IMR-90 (cell line): ENCODE measurements around the gene COX6A2. TPM values are rescaled to one million over a fixed set of nuclear protein-coding genes. Genes with fewer than 3 reads are reported as not detected.

Source experiments
- ATAC-seq: fragments of 200-7000 bp; cut with Tn5 transposase; 2 replicates; pipeline ENCODE4 v1.9.1; 2020; ENCODE audit warnings: low read depth, mild to moderate bottlenecking, moderate library complexity
- BruUV-seq: library from RNA; stranded (reverse); fragments of 400-500 nt; replicated peaks from 2 replicates; lab custom pipeline; 2021; lab: Mats Ljungman, UMichigan
- CTCF ChIA-PET: fragments of 300-600 bp; formaldehyde crosslinking; extraction: SDS; loops from one replicate; lab custom pipeline; 2021; ENCODE audit warnings: antibody characterized with exemption; lab: Yijun Ruan, JAX
- POLR2A ChIA-PET: fragments of 300-600 bp; sonication (Branson Sonifier 250); formaldehyde crosslinking; loops from one replicate; lab custom pipeline; 2022; ENCODE audit warnings: antibody characterized with exemption; ENCODE audit not compliant: unreplicated experiment; lab: Charles Lee
- DNase-seq: peaks from one replicate; pipeline ENCODE4 v3.0.0; 2013
- H2AFZ ChIP-seq: replicated peaks from 2 replicates; pipeline ENCODE3; 2013; ENCODE audit warnings: low read length, mild to moderate bottlenecking; ENCODE audit not compliant: poor library complexity
- H2AK5ac ChIP-seq: 2 replicates; pipeline ENCODE4 v1.6.1; 2013; ENCODE audit warnings: low read depth, low read length, inconsistent platforms
- H2AK9ac ChIP-seq: replicated peaks from 2 replicates; pipeline ENCODE3; 2013; ENCODE audit warnings: mild to moderate bottlenecking, low read depth, low read length, moderate library complexity; ENCODE audit not compliant: poor library complexity
- H2BK120ac ChIP-seq: 2 replicates; pipeline ENCODE4 v1.6.1; 2013; ENCODE audit warnings: low read depth, low read length, inconsistent platforms
- H2BK15ac ChIP-seq: 3 replicates; pipeline ENCODE4 v1.6.1; 2013; ENCODE audit warnings: low read depth, low read length, inconsistent platforms
- H2BK20ac ChIP-seq: 2 replicates; pipeline ENCODE4 v1.6.1; 2013; ENCODE audit warnings: low read depth, mild to moderate bottlenecking, inconsistent platforms, low read length, moderate library complexity
- H2BK5ac ChIP-seq: 2 replicates; pipeline ENCODE4 v1.6.1; 2013; ENCODE audit warnings: mild to moderate bottlenecking, low read depth, low read length, inconsistent platforms; ENCODE audit not compliant: poor library complexity, severe bottlenecking
- H3K14ac ChIP-seq: replicated peaks from 2 replicates; pipeline ENCODE4 v1.6.1; 2013; ENCODE audit warnings: low read depth, low read length, inconsistent platforms
- H3K18ac ChIP-seq: 2 replicates; pipeline ENCODE4 v1.6.1; 2013; ENCODE audit warnings: low read depth, low read length, control low read depth
- H3K23ac ChIP-seq: 2 replicates; pipeline ENCODE4 v1.6.1; 2013; ENCODE audit warnings: low read depth, low read length, inconsistent platforms
- H3K27ac ChIP-seq: 2 replicates; pipeline ENCODE4 v1.5.1; 2013; ENCODE audit warnings: mild to moderate bottlenecking, control low read depth, low read length; ENCODE audit not compliant: insufficient read depth
- H3K27me3 ChIP-seq: 2 replicates; pipeline ENCODE4 v1.6.1; 2013; ENCODE audit warnings: low read length; ENCODE audit not compliant: control insufficient read depth, insufficient read depth
- H3K36me3 ChIP-seq: 2 replicates; pipeline ENCODE4 v1.6.1; 2013; ENCODE audit warnings: low read length, mixed read lengths; ENCODE audit not compliant: control insufficient read depth, insufficient read depth
- H3K4ac ChIP-seq: 2 replicates; pipeline ENCODE4 v1.6.1; 2013; ENCODE audit warnings: low read depth, low read length, inconsistent platforms
- H3K4me1 ChIP-seq: 2 replicates; pipeline ENCODE4 v1.6.1; 2013; ENCODE audit warnings: low read length, mixed read lengths; ENCODE audit not compliant: control insufficient read depth, insufficient read depth
- H3K4me2 ChIP-seq: 2 replicates; pipeline ENCODE4 v1.6.1; 2013; ENCODE audit warnings: low read depth, mild to moderate bottlenecking, control low read depth, low read length, moderate library complexity
- H3K4me3 ChIP-seq: 2 replicates; pipeline ENCODE4 v1.5.1; 2013; ENCODE audit warnings: low read depth, mild to moderate bottlenecking, control low read depth, low read length, moderate library complexity; ENCODE audit not compliant: insufficient read depth
- H3K56ac ChIP-seq: 2 replicates; pipeline ENCODE4 v1.6.1; 2013; ENCODE audit warnings: low read length, inconsistent platforms; ENCODE audit not compliant: insufficient read depth; ENCODE audit errors: extremely low read depth
- H3K79me1 ChIP-seq, 2 experiments: 2 replicates each; pipeline ENCODE4 v1.6.1; 2013; ENCODE audit warnings: low read length in 2 of 2, inconsistent platforms in 1 of 2, low read depth in 1 of 2
- H3K9ac ChIP-seq: 2 replicates; pipeline ENCODE4 v1.6.1; 2013; ENCODE audit warnings: low read depth, low read length, control low read depth
- H3K9me1 ChIP-seq: 2 replicates; pipeline ENCODE4 v1.6.1; 2013; ENCODE audit warnings: low read length, inconsistent platforms; ENCODE audit not compliant: insufficient read depth
- H3K9me3 ChIP-seq: 2 replicates; pipeline ENCODE4 v1.6.1; 2013; ENCODE audit warnings: low read length; ENCODE audit not compliant: control insufficient read depth, insufficient read depth
- H4K20me1 ChIP-seq: 2 replicates; pipeline ENCODE4 v1.6.1; 2013; ENCODE audit warnings: low read length, inconsistent platforms; ENCODE audit not compliant: insufficient read depth
- H4K5ac ChIP-seq: 2 replicates; pipeline ENCODE4 v1.6.1; 2013; ENCODE audit warnings: mild to moderate bottlenecking, low read depth, low read length, control low read depth
- H4K8ac ChIP-seq, 2 experiments: 2 replicates each; pipeline ENCODE4 v1.6.1; 2013; ENCODE audit warnings: low read depth in 2 of 2, low read length in 2 of 2, control low read depth in 1 of 2, inconsistent platforms in 1 of 2
- H4K91ac ChIP-seq: 2 replicates; pipeline ENCODE4 v1.6.1; 2013; ENCODE audit warnings: low read depth, low read length, inconsistent platforms; ENCODE audit not compliant: insufficient read depth
- CHD1 ChIP-seq: IDR thresholded peaks from 2 replicates; pipeline ENCODE4 v1.6.1; 2012; ENCODE audit warnings: low read depth, low read length, improper control_type of control experiment
- FOS ChIP-seq: fragments of 150-350 bp; IDR thresholded peaks from 2 replicates; pipeline ENCODE4 v1.6.1; 2016; ENCODE audit warnings: low read depth, low read length
- MAZ ChIP-seq: IDR thresholded peaks from 2 replicates; pipeline ENCODE4 v1.6.1; 2012; ENCODE audit warnings: low read depth, mild to moderate bottlenecking, low read length, improper control_type of control experiment, moderate library complexity, borderline replicate concordance
- NFE2L2 ChIP-seq: fragments of 150-350 bp; IDR thresholded peaks from 2 replicates; pipeline ENCODE4 v1.6.1; 2016; ENCODE audit warnings: low read depth, mild to moderate bottlenecking, low read length
- POLR2A ChIP-seq: IDR thresholded peaks from 2 replicates; pipeline ENCODE4 v1.6.1; 2012; ENCODE audit warnings: mild to moderate bottlenecking, low read depth, low read length
- RAD21 ChIP-seq: IDR thresholded peaks from 2 replicates; pipeline ENCODE4 v1.6.1; 2012; ENCODE audit warnings: low read length, improper control_type of control experiment
- RCOR1 ChIP-seq: IDR thresholded peaks from 2 replicates; pipeline ENCODE4 v1.6.1; 2012; ENCODE audit warnings: mild to moderate bottlenecking, low read length, improper control_type of control experiment; ENCODE audit not compliant: insufficient replicate concordance
- RFX5 ChIP-seq: IDR thresholded peaks from 2 replicates; pipeline ENCODE4 v1.8.0; 2012; ENCODE audit warnings: low read depth, mild to moderate bottlenecking, low read length, moderate library complexity
- WGBS, 2 experiments: methylation state at CpG; one replicate each; pipeline versions ENCODE4 v1.1.5 to v1.1.7; 2013; ENCODE audit warnings: missing lambda C conversion rate in 2 of 2; ENCODE audit not compliant: insufficient read length in 1 of 2; ENCODE audit errors: extremely low coverage in 2 of 2; 5-methylcytosine and 5-hydroxymethylcytosine counted together
- dilution Hi-C: fragments of 300-500 bp; cut with HindIII; formaldehyde crosslinking; loops from one replicate; pipeline ENCODE4 v1.14.3; 2018; ENCODE audit warnings: low sequenced_read_pairs; ENCODE audit not compliant: unreplicated experiment
- in situ Hi-C: fragments of 300-500 bp; cut with MboI; formaldehyde crosslinking; loops from 3 replicates; pipeline ENCODE4 v1.14.3; 2019; ENCODE audit warnings: low sequenced_read_pairs, inconsistent platforms, mixed read lengths
- intact Hi-C: fragments of 100-400 bp; cut with micrococcal nuclease; formaldehyde crosslinking; loops from 2 replicates; pipeline ENCODE4 v1.10.0; 2022
- polyA plus RNA-seq, 3 experiments: library from polyadenylated mRNA; depleted of rRNA; stranded (reverse); fragments of >200 nt; gene quantifications; 2 replicates each; pipeline ENCODE4 v1.2.3, GENCODE V29; 2012; ENCODE audit warnings: low replicate concordance in 1 of 3
- total RNA-seq: library from RNA; depleted of rRNA; stranded (reverse); fragments of >200 nt; gene quantifications from 2 replicates; pipeline ENCODE4 v1.2.3, GENCODE V29; 2012
- TF ChIP-seq, protein P1 (sequence below): fragments of 150-350 bp; IDR thresholded peaks from 2 replicates; pipeline ENCODE4 v1.6.1; 2017; ENCODE audit warnings: mild to moderate bottlenecking, antibody characterized with exemption, low read length, low read depth
- TF ChIP-seq, protein P2 (sequence below): fragments of 150-350 bp; IDR thresholded peaks from 2 replicates; pipeline ENCODE4 v1.6.1; 2016; ENCODE audit warnings: low read depth, mild to moderate bottlenecking, low read length, moderate library complexity, borderline replicate concordance
- TF ChIP-seq, protein P3 (sequence below): conservative IDR thresholded peaks from 2 replicates; pipeline ENCODE4 v1.5.1; 2012; ENCODE audit warnings: mild to moderate bottlenecking, low read depth, low read length, improper control_type of control experiment

COX6A2 gene
- total and polyA plus RNA-seq, 2 of the 4 experiments (the other 2 are of a cell fraction), result not detected

DNA sequence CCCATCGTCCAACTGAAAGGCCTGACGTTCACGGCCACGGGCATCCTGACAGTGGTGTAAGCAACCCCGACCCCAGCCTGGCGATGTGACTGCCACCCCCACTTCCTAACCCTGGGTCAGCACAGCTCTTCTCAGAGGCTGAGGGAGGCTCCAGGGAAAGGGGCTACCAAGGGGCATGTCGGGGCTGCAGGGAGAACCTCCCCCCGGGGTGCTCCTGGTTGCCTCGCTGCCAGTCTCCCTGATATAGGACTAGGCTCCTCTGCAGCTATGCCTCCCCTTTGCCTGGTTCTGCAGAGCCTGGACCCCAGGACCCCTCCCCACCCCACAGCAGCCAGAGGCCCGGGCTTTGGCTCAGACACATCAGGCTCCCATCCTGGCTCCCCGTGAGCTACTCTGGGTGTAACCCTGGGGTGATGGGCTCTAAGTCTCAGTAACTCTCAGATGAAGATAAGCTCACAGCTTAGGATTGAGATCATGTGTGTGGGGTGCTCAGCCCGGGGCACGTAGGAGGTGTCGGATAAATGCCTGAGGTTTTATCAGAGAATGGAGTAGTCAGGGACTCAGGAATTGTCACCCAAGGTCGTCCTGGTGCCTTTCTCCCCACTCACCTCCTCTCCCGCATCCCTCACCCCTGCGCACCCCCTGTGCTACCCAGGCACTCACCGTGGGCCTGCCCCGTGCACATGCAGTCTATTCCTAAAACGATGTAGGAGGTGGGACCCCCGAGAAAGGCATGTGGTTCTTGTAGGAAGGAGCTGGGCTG, 24.4 kb downstream of the COX6A2 start (continued):
- TF ChIP-seq, protein P1, sequence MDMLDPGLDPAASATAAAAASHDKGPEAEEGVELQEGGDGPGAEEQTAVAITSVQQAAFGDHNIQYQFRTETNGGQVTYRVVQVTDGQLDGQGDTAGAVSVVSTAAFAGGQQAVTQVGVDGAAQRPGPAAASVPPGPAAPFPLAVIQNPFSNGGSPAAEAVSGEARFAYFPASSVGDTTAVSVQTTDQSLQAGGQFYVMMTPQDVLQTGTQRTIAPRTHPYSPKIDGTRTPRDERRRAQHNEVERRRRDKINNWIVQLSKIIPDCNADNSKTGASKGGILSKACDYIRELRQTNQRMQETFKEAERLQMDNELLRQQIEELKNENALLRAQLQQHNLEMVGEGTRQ, result no peak

DNA sequence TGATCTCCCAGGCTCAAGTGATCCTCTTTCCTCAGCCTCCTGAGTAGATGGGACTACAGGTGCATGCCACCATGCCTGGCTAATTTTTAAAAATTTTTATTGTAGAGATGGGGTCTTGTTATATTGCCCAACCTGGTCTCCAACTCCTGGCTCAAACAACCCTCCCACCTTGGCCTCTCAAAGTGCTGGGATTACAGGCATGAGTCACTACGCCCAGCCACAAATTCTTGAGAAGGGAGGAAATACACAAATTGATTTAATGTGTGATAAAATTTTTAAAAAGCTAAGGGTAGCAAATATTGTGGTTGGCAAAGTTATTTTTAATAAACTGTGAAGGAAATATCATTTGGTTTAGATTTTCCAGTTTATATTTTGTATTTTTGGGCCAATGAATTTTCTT, 25.5 kb downstream of the COX6A2 start:
- H3K36me3 ChIP-seq, result no peaks in the 10 kb centered on the region
- H3K27ac ChIP-seq, result no peak overlapping the region
- H4K8ac ChIP-seq, result no peak overlapping the region
- H3K4me1 ChIP-seq, result no peaks in the 10 kb centered on the region
- no peak for DNase-seq
- no peak overlapping the region for H2AK5ac ChIP-seq
- no peak overlapping the region for H3K4ac ChIP-seq
- ATAC-seq, result no peak
- ChIA-PET CTCF (no interaction called here), POLR2A (no interaction called here)
- H2BK20ac ChIP-seq, result no peak overlapping the region
- H2BK15ac ChIP-seq, result no peak overlapping the region
- in situ Hi-C loops, result no loop called here
- H2AK9ac ChIP-seq, result no peak overlapping the region
- H3K14ac ChIP-seq, result no peak overlapping the region
- H3K4me3 ChIP-seq, result no peak overlapping the region
- H3K27me3 ChIP-seq, result peaks cover 3% of the 10 kb centered on the region
- dilution Hi-C loops, result no loop called here
- no peak overlapping the region for H3K4me2 ChIP-seq
- H3K18ac ChIP-seq, result no peak overlapping the region
- H3K9ac ChIP-seq, result no peak overlapping the region
- H3K9me3 ChIP-seq, result no peaks in the 10 kb centered on the region; the same call in 1 of the 2 replicates
- no peak overlapping the region for H2BK5ac ChIP-seq
- H3K79me1 ChIP-seq, result no peaks in the 10 kb centered on the region
- intact Hi-C loops, result no loop called here
- H4K5ac ChIP-seq, result no peak overlapping the region
- no peak overlapping the region for H4K91ac ChIP-seq
- no peak overlapping the region for H3K56ac ChIP-seq
- no peaks in the 10 kb centered on the region for H4K20me1 ChIP-seq
- no peak overlapping the region for H2BK120ac ChIP-seq
- H2AFZ ChIP-seq, result no peak overlapping the region
- no peaks in the 10 kb centered on the region for H3K9me1 ChIP-seq
- no TSS peak for BruUV-seq
- no peak overlapping the region for H3K23ac ChIP-seq
- no CpG with 5 or more reads among the region's 1 CpG for WGBS, 2 experiments
- TF ChIP-seq MAZ (no peak), FOS (no peak), RCOR1 (no peak), CHD1 (no peak), RFX5 (no peak), POLR2A (no peak), RAD21 (no peak), NFE2L2 (no peak)
- TF ChIP-seq, protein P2, sequence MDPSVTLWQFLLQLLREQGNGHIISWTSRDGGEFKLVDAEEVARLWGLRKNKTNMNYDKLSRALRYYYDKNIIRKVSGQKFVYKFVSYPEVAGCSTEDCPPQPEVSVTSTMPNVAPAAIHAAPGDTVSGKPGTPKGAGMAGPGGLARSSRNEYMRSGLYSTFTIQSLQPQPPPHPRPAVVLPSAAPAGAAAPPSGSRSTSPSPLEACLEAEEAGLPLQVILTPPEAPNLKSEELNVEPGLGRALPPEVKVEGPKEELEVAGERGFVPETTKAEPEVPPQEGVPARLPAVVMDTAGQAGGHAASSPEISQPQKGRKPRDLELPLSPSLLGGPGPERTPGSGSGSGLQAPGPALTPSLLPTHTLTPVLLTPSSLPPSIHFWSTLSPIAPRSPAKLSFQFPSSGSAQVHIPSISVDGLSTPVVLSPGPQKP, result no peak
- TF ChIP-seq, protein P3, sequence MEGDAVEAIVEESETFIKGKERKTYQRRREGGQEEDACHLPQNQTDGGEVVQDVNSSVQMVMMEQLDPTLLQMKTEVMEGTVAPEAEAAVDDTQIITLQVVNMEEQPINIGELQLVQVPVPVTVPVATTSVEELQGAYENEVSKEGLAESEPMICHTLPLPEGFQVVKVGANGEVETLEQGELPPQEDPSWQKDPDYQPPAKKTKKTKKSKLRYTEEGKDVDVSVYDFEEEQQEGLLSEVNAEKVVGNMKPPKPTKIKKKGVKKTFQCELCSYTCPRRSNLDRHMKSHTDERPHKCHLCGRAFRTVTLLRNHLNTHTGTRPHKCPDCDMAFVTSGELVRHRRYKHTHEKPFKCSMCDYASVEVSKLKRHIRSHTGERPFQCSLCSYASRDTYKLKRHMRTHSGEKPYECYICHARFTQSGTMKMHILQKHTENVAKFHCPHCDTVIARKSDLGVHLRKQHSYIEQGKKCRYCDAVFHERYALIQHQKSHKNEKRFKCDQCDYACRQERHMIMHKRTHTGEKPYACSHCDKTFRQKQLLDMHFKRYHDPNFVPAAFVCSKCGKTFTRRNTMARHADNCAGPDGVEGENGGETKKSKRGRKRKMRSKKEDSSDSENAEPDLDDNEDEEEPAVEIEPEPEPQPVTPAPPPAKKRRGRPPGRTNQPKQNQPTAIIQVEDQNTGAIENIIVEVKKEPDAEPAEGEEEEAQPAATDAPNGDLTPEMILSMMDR, result no peak
- TF ChIP-seq, protein P1, result no peak
